Gastroesophageal sphincter (tissue), 4 donors: ENCODE data around the gene KCNIP3. TPM values are rescaled to one million over a fixed set of nuclear protein-coding genes. Genes with fewer than 3 reads are reported as not detected.

Experiments used
- ATAC-seq: fragments of 150-250 bp; one replicate; pipeline ENCODE4 v1.9.1; 2016; ENCODE audit warnings: mild to moderate bottlenecking, moderate library complexity
- H3K27ac ChIP-seq, 4 donors: fragments of 200-600 bp; sonication (generic) in 3 of 4; 1 replicate in 3 of 4; 2 replicates in 1 of 4; pipeline ENCODE4 v1.5.1; 2016 to 2019
- H3K27me3 ChIP-seq: fragments of 200-600 bp; sonication (generic); one replicate; pipeline ENCODE4 v1.5.1; 2019
- H3K36me3 ChIP-seq, 2 donors: fragments of 200-600 bp; sonication (generic); one replicate each; pipeline ENCODE4 v1.5.1; 2019; ENCODE audit warnings: control low read depth in 1 of 2
- H3K4me1 ChIP-seq, 3 donors: fragments of 200-600 bp; sonication (generic); 1 replicate in 2 of 3; 2 replicates in 1 of 3; pipeline ENCODE4 v1.5.1; 2016 to 2019; ENCODE audit warnings: control low read depth in 2 of 3
- H3K4me3 ChIP-seq, 2 donors: fragments of 200-600 bp; sonication (generic); one replicate each; pipeline ENCODE4 v1.5.1; 2019; ENCODE audit warnings: mild to moderate bottlenecking in 1 of 2, moderate library complexity in 1 of 2
- H3K9me3 ChIP-seq, 3 donors: fragments of 200-600 bp; sonication (generic); one replicate each; pipeline ENCODE4 v1.5.1; 2017 to 2019; ENCODE audit warnings: control low read depth in 2 of 3
- EP300 ChIP-seq: sonication (generic); formaldehyde crosslinking; IDR thresholded peaks from one replicate; pipeline ENCODE4 v1.6.1; 2017; ENCODE audit warnings: antibody characterized with exemption, mild to moderate bottlenecking
- POLR2A ChIP-seq, 2 donors: fragments of 450-650 bp; IDR thresholded peaks; one replicate each; pipeline ENCODE4 v1.6.1; 2017; ENCODE audit warnings: antibody characterized with exemption in 2 of 2, mild to moderate bottlenecking in 2 of 2, moderate library complexity in 1 of 2
- POLR2AphosphoS5 ChIP-seq: sonication (generic); formaldehyde crosslinking; IDR thresholded peaks from one replicate; pipeline ENCODE4 v1.6.1; 2017; ENCODE audit warnings: antibody characterized with exemption
- WGBS, 2 donors: methylation state at CpG; one replicate each; pipeline ENCODE4 v1.1.5; 2018; ENCODE audit warnings: low coverage in 1 of 2; 5-methylcytosine and 5-hydroxymethylcytosine counted together
- total RNA-seq, 4 donors: library from RNA; depleted of rRNA; stranded (reverse); fragments of >200 nt; gene quantifications; one replicate each; pipeline ENCODE4 v1.1.0, GENCODE V29; 2016
- TF ChIP-seq, protein P1 (sequence below), 4 experiments: fragments of 200-600 bp in 2 of 4; fragments of 450-650 bp in 2 of 4; sonication (generic) in 1 of 4; IDR thresholded peaks; one replicate each; pipeline ENCODE4 v1.5.1; 2017 to 2019; ENCODE audit warnings: antibody characterized with exemption in 4 of 4, mild to moderate bottlenecking in 2 of 4, moderate library complexity in 2 of 4

Gene KCNIP3
- total RNA-seq, 4 donors from 2014 or later, result 14.4 to 41.4 (median 20.0) TPM

GRCh38 chr2:95386031-95386430 is 88.9 kb downstream of the KCNIP3 start:
- H3K4me1 ChIP-seq, result peaks cover 0 to 27% (median 17%) of the 10 kb centered on the region in 3 donors
- peak overlapping the region in 1 of 4 donors; percentile 31 for H3K27ac ChIP-seq
- no peak for ATAC-seq
- TF ChIP-seq, protein P1, sequence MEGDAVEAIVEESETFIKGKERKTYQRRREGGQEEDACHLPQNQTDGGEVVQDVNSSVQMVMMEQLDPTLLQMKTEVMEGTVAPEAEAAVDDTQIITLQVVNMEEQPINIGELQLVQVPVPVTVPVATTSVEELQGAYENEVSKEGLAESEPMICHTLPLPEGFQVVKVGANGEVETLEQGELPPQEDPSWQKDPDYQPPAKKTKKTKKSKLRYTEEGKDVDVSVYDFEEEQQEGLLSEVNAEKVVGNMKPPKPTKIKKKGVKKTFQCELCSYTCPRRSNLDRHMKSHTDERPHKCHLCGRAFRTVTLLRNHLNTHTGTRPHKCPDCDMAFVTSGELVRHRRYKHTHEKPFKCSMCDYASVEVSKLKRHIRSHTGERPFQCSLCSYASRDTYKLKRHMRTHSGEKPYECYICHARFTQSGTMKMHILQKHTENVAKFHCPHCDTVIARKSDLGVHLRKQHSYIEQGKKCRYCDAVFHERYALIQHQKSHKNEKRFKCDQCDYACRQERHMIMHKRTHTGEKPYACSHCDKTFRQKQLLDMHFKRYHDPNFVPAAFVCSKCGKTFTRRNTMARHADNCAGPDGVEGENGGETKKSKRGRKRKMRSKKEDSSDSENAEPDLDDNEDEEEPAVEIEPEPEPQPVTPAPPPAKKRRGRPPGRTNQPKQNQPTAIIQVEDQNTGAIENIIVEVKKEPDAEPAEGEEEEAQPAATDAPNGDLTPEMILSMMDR (IDR thresholded peaks at IDR 0.05), result no peak
- TF ChIP-seq EP300 (no peak), POLR2A (IDR thresholded peaks at IDR 0.05) (no peak), POLR2AphosphoS5 (no peak)
- WGBS, 2 donors, result 100% methylated on average over 1 to 2 of the region's 6 CpGs
- H3K9me3 ChIP-seq, result no peaks in the 10 kb centered on the region
- H3K4me3 ChIP-seq, result no peak overlapping the region
- peaks cover 0 to 14% of the 10 kb centered on the region in 2 donors for H3K36me3 ChIP-seq
- H3K27me3 ChIP-seq, result peaks cover 20% of the 10 kb centered on the region

DNA sequence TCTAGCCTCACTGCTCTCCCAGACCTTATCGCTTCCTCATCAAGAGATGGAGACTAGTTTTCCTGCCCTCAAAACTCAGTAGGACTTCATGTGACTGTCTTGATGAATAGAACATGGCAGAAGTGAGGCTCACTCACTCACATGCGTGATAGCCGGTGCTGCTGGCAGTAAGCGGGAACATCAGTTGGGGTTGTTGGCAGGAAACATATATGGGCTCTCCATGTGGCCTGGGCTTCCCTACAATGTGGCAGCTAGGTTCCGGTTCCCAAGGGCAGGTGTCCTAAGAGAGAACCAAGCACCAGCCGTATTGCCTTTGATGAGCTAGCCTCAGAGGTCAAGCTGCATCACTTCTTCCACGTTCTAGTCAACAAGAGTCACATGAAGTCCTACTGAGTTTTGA is 90.2 kb downstream of the KCNIP3 start:
- WGBS, 2 donors, result 85 to 97% methylated on average over 7 of the region's 7 CpGs
- peaks cover 20% of the 10 kb centered on the region for H3K27me3 ChIP-seq
- H3K4me1 ChIP-seq, result peaks cover 0 to 27% (median 17%) of the 10 kb centered on the region in 3 donors

DNA sequence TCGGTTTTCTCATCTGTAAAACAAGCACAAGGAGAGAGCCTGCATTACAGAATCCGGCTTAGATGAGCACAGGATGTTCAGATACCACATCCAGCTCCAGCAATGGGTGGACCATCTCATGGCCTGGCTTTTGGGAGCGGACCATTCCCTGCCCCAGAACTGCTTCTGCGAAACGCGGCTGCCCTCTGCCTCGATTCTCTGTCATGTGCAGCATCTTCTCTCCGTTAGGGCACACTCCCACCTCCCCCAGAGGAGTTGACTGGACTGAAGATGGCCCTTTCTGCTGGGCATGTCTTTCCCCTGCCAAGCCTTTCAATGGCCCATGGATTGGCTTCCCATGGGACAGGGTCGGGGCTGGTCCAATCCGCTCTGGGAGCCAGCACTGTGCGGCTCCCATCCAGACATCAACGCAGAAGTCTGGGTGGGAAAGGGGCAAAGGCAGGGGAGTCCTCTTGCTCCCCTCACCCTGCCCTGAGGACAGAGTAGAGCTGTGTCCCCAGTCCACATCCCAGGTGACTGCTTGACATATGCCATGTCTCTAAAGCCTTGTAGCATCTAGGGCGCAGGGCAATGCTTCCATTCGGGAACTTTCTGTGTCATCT is 91.0 kb downstream of the KCNIP3 start:
- peaks cover 20% of the 10 kb centered on the region for H3K27me3 ChIP-seq
- H3K4me1 ChIP-seq, result peaks cover 0 to 27% (median 17%) of the 10 kb centered on the region in 3 donors
- H3K36me3 ChIP-seq, result no peaks in the 10 kb centered on the region
- no peak overlapping the region for H3K4me3 ChIP-seq
- no peaks in the 10 kb centered on the region for H3K9me3 ChIP-seq
- H3K27ac ChIP-seq, result no peak overlapping the region
- TF ChIP-seq POLR2A (IDR thresholded peaks at IDR 0.05), result no peak
- no peak for TF ChIP-seq POLR2AphosphoS5
- no peak for TF ChIP-seq EP300
- TF ChIP-seq, protein P1 (IDR thresholded peaks at IDR 0.05), result no peak
- no peak for ATAC-seq
- 83 to 90% methylated on average over 5 of the region's 14 CpGs for WGBS, 2 donors

More for the DNA sequence above, 90.2 kb downstream of the KCNIP3 start:
- TF ChIP-seq POLR2A (IDR thresholded peaks at IDR 0.05) (no peak), EP300 (no peak), POLR2AphosphoS5 (no peak)
- TF ChIP-seq, protein P1 (IDR thresholded peaks at IDR 0.05), result no peak
- Histone ChIP-seq H3K36me3 (peaks cover 0 to under 1% of the 10 kb centered on the region in 2 donors), H3K27ac (no peak overlapping the region), H3K9me3 (no peaks in the 10 kb centered on the region), H3K4me3 (no peak overlapping the region)
- no peak for ATAC-seq

GRCh38 chr2:95388856-95389244 is 91.7 kb downstream of the KCNIP3 start:
- H3K27me3 ChIP-seq, result peaks cover 20% of the 10 kb centered on the region
- peaks cover 0 to 27% (median 17%) of the 10 kb centered on the region in 3 donors for H3K4me1 ChIP-seq
- peak overlapping the region in 1 of 2 donors; percentile 3 for H3K4me3 ChIP-seq
- no peaks in the 10 kb centered on the region for H3K9me3 ChIP-seq
- 0 to 55% methylated on average over 1 to 9 of the region's 15 CpGs for WGBS, 2 donors
- TF ChIP-seq EP300, result no peak
- TF ChIP-seq, protein P1 (IDR thresholded peaks at IDR 0.05), result no peak
- no peak for TF ChIP-seq POLR2AphosphoS5
- TF ChIP-seq POLR2A (IDR thresholded peaks at IDR 0.05), result no peak
- H3K36me3 ChIP-seq, result no peaks in the 10 kb centered on the region
- no peak overlapping the region for H3K27ac ChIP-seq
- no peak for ATAC-seq
